KOPT-K1 (cell line): ENCODE data around the gene DDX39B.
"Not testable (repeated sequence)": the region's sequence is repeated elsewhere in the genome, so short reads cannot be mapped to it uniquely, and the experiment has no call there.

Source experiments
- H3K27ac ChIP-seq: fragments of 200-600 bp; sonication (generic); 2 replicates; pipeline ENCODE4 v1.5.1; 2016; ENCODE audit warnings: antibody characterized with exemption, mild to moderate bottlenecking, low read depth, low read length; ENCODE audit not compliant: poor library complexity, severe bottlenecking
- H3K36me3 ChIP-seq: fragments of 200-600 bp; sonication (generic); 2 replicates; pipeline ENCODE4 v1.5.1; 2017; ENCODE audit warnings: antibody characterized with exemption, mild to moderate bottlenecking, low read length, moderate library complexity; ENCODE audit not compliant: insufficient read depth
- H3K9me3 ChIP-seq: fragments of 200-600 bp; sonication (generic); 2 replicates; pipeline ENCODE4 v1.5.1; 2017; ENCODE audit warnings: antibody characterized with exemption, low read length, mild to moderate bottlenecking; ENCODE audit not compliant: insufficient read depth, poor library complexity, severe bottlenecking

The DDX39B gene

GRCh38 chr6:31541658-31542521 is at the start of gene DDX39B:
Gene DDX39B, minus strand, starts transcription at chr6:31542003. Its CDS starts 1,471 bp downstream, at chr6:31540532.
- Histone ChIP-seq H3K36me3 (peaks cover 39% of the 10 kb centered on the region), H3K27ac (peak within 1 kb of the TSS; percentile 97), H3K9me3 (no peaks in the 10 kb centered on the region)

- H3K27ac ChIP-seq, H3K9me3 ChIP-seq, H3K36me3 ChIP-seq: not testable (repeated sequence)
These were observed 48.9 kb upstream of the DDX39B start for GRCh38 chr6:31590691-31591090.

GRCh38 chr6:31588871-31589650 is 47.3 kb upstream of the DDX39B start:
- Histone ChIP-seq H3K9me3 (no peaks in the 10 kb centered on the region), H3K27ac (peak overlapping the region; percentile 91), H3K36me3 (no peaks in the 10 kb centered on the region)

GRCh38 chr6:31587791-31588777 is 46.3 kb upstream of the DDX39B start:
- H3K9me3 ChIP-seq: no peaks in the 10 kb centered on the region
- no peaks in the 10 kb centered on the region for H3K36me3 ChIP-seq
- peak overlapping the region; percentile 91 for H3K27ac ChIP-seq

GRCh38 chr6:31586599-31587281 is 44.9 kb upstream of the DDX39B start:
- no peaks in the 10 kb centered on the region for H3K36me3 ChIP-seq
- peak overlapping the region; percentile 91 for H3K27ac ChIP-seq
- no peaks in the 10 kb centered on the region for H3K9me3 ChIP-seq

GRCh38 chr6:31586008-31586407 is 44.2 kb upstream of the DDX39B start, which contains the start of gene LST1:
Gene LST1, plus strand, starts transcription at chr6:31586277. Its CDS starts 1,023 bp downstream, at chr6:31587300.
- no peaks in the 10 kb centered on the region for H3K36me3 ChIP-seq
- no peaks in the 10 kb centered on the region for H3K9me3 ChIP-seq
- H3K27ac ChIP-seq: peak within 1 kb of the TSS; percentile 91

GRCh38 chr6:31585491-31585890 is 43.7 kb upstream of the DDX39B start:
- Histone ChIP-seq H3K36me3 (no peaks in the 10 kb centered on the region), H3K27ac (peak overlapping the region; percentile 91), H3K9me3 (no peaks in the 10 kb centered on the region)

- H3K27ac ChIP-seq: peak within 1 kb of the TSS; percentile 93
- peaks cover 18% of the 10 kb centered on the region; the same call in 1 of the 2 replicates for H3K36me3 ChIP-seq
- no peaks in the 10 kb centered on the region for H3K9me3 ChIP-seq
These were observed 40.4 kb upstream of the DDX39B start, which contains the start of gene LTB for GRCh38 chr6:31582230-31582643. Gene LTB, minus strand, starts transcription at chr6:31582424. Its CDS starts 7 bp downstream, at chr6:31582417.

GRCh38 chr6:31581434-31582229 is 39.8 kb upstream of the DDX39B start:
- peak overlapping the region; percentile 93 for H3K27ac ChIP-seq
- H3K36me3 ChIP-seq: peaks cover 24% of the 10 kb centered on the region; the same call in 1 of the 2 replicates
- H3K9me3 ChIP-seq: no peaks in the 10 kb centered on the region

- H3K27ac ChIP-seq: peak overlapping the region; percentile 93
- H3K9me3 ChIP-seq: no peaks in the 10 kb centered on the region
- peaks cover 26% of the 10 kb centered on the region; the same call in 1 of the 2 replicates for H3K36me3 ChIP-seq
These were observed 39.1 kb upstream of the DDX39B start for GRCh38 chr6:31580807-31581433.

GRCh38 chr6:31580438-31580740 is 38.6 kb upstream of the DDX39B start:
- H3K27ac ChIP-seq: peak overlapping the region; percentile 93
- H3K9me3 ChIP-seq: no peaks in the 10 kb centered on the region
- H3K36me3 ChIP-seq: peaks cover 26% of the 10 kb centered on the region; the same call in 1 of the 2 replicates

GRCh38 chr6:31579546-31580437 is 38.0 kb upstream of the DDX39B start:
- Histone ChIP-seq H3K27ac (peak overlapping the region; percentile 93), H3K9me3 (no peaks in the 10 kb centered on the region), H3K36me3 (peaks cover 26% of the 10 kb centered on the region; the same call in 1 of the 2 replicates)
